ENCODE measurements around the gene POU2AF1.
"Not testable (repeated sequence)": the region's sequence is repeated elsewhere in the genome, so short reads cannot be mapped to it uniquely, and the experiment has no call there.

POU2AF1 gene

GRCh38 chr11:111342329-111342728 lies 36.7 kb downstream of the POU2AF1 start:
- DNase-seq = no peak

- DNase-seq = no peak
Observed at GRCh38 chr11:111339758-111340388, 39.2 kb downstream of the POU2AF1 start.

- no peak for DNase-seq
Observed at GRCh38 chr11:111336582-111337256, 42.4 kb downstream of the POU2AF1 start.

GRCh38 chr11:111336062-111336461 lies 43.0 kb downstream of the POU2AF1 start:
- no peak for DNase-seq

GRCh38 chr11:111335549-111335948 lies 43.5 kb downstream of the POU2AF1 start:
- DNase-seq = no peak

GRCh38 chr11:111334532-111335502 lies 44.3 kb downstream of the POU2AF1 start:
- DNase-seq = no peak

- DNase-seq = no peak
Observed at GRCh38 chr11:111331711-111332479, 47.2 kb downstream of the POU2AF1 start.

- no peak for DNase-seq
Observed at GRCh38 chr11:111330234-111330893, 48.7 kb downstream of the POU2AF1 start.

GRCh38 chr11:111329306-111330204 lies 49.5 kb downstream of the POU2AF1 start:
- DNase-seq = no peak

- no peak for DNase-seq
Observed at GRCh38 chr11:111327908-111328624, 51.0 kb downstream of the POU2AF1 start.

- DNase-seq = no peak
Observed at GRCh38 chr11:111326824-111327223, 52.3 kb downstream of the POU2AF1 start.

GRCh38 chr11:111325259-111325658 lies 53.8 kb downstream of the POU2AF1 start:
- DNase-seq = no peak

GRCh38 chr11:111324277-111324720 lies 54.8 kb downstream of the POU2AF1 start:
- no peak for DNase-seq

- DNase-seq = no peak
Observed at GRCh38 chr11:111322534-111322933, 56.5 kb downstream of the POU2AF1 start.

- no peak for DNase-seq
Observed at GRCh38 chr11:111320728-111321568, 58.1 kb downstream of the POU2AF1 start.

GRCh38 chr11:111320199-111320598 lies 58.9 kb downstream of the POU2AF1 start:
- not testable (repeated sequence) for DNase-seq

GRCh38 chr11:111319296-111319695 lies 59.8 kb downstream of the POU2AF1 start:
- DNase-seq = no peak

GRCh38 chr11:111312076-111312475 lies 67.0 kb downstream of the POU2AF1 start:
- no peak for DNase-seq

GRCh38 chr11:111310723-111311122 lies 68.4 kb downstream of the POU2AF1 start:
- no peak for DNase-seq

All from activated effector memory CD4-positive, alpha-beta T cell treated with anti-CD3 and anti-CD28 coated beads, Interleukin-2, amount 50 U/mL, for 16 hours (primary cell).